GM19395 (cell line): ENCODE results near the gene ACSL1.
"Not testable (repeated sequence)": the region's sequence is repeated elsewhere in the genome, so short reads cannot be mapped to it uniquely, and the experiment has no call there.

ENCODE experiments used
- ATAC-seq: cut with Tn5 transposase; IDR thresholded peaks from one replicate; pipeline ENCODE4 v1.9.1; 2021; ENCODE audit warnings: mild to moderate bottlenecking, moderate library complexity; ENCODE audit not compliant: unreplicated experiment

The ACSL1 gene

DNA sequence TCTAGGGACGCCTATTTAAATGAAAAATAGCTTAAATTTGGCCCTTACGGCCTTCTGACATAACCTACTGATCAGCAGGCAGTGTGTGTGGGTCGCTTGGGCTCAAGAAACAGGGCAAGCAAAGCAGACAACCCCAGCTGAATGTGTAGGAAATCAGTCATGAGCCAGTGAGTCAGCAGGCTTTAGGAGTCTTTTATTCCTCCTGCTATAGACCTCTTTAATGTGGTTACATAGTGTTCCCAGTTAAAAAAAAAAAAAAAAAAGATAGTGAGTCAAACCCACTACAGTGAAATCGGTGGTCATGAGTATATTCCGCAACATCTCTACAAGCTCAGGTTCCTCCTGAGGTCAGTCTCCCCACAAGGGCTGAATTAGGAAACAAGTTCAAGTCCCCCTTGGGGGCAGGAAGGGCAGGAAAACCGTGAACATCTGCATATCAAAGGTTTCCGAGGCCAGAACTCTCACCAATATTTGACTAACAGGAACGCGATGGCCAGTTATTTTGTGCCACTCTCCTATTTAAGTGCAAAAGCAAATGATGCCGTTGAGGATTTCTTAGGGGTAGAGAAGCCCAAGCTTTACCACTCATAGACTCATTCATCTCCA is 32.7 kb downstream of the ACSL1 start:
- no peak for ATAC-seq

DNA sequence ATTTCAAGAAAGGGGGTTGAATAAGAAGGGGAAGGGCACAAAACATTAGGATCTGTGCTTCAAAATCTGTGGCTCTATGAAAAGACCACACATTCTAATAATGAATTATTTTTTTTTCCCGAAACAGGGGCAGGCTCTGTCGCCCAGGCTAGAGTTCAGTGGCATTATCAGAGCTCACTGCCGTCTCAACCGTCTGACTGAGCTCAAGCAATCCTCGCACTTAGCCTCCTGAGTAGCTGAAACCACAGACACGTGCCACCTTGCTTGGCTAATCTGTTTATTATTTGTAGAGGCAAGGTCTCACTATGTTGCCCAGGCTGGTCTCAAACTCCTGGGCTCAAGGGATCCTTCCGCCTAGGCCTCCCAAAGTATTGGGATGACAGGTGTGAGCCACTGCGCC is 33.4 kb downstream of the ACSL1 start:
- no peak for ATAC-seq

GRCh38 chr4:184790826-184791225 is 34.9 kb downstream of the ACSL1 start:
- no peak for ATAC-seq

DNA sequence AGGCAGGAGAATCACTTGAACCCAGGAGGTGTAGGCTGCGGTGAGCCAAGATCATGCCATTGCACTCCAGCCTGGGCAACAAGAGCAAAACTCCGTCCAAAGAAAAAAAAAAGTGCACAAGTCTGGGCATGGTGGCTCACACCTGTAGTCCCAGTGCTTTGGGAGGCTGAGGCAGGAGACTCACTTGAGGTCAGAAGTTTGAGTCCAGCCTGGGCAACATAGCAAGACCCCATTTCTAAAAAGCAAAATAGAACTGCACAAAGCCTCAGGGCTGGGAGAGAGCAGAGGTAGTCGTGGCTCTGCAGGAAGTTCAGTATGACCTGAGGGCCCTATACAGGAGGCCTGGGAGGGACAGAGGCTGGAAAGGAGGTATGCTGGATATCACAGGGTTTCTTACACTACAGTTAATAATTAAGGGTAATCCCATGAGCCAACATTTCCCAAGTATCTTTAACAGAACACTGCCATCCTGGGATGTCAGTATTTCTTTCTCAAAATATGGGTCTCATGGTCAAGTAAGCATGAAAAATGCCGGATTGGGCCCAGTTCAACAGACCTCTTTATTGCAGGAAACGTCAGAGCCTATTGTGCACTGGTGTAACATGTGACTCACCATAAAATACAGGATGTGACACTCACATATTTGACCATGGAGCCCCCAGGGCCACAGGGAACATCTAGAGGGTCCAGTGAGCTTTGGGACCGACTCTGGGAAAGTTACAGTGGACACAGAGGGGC is 37.8 kb downstream of the ACSL1 start:
- no peak for ATAC-seq

- no peak for ATAC-seq
Observed at GRCh38 chr4:184785813-184786212, 40.0 kb downstream of the ACSL1 start.

GRCh38 chr4:184784628-184785257 is 41.0 kb downstream of the ACSL1 start:
- no peak for ATAC-seq

DNA sequence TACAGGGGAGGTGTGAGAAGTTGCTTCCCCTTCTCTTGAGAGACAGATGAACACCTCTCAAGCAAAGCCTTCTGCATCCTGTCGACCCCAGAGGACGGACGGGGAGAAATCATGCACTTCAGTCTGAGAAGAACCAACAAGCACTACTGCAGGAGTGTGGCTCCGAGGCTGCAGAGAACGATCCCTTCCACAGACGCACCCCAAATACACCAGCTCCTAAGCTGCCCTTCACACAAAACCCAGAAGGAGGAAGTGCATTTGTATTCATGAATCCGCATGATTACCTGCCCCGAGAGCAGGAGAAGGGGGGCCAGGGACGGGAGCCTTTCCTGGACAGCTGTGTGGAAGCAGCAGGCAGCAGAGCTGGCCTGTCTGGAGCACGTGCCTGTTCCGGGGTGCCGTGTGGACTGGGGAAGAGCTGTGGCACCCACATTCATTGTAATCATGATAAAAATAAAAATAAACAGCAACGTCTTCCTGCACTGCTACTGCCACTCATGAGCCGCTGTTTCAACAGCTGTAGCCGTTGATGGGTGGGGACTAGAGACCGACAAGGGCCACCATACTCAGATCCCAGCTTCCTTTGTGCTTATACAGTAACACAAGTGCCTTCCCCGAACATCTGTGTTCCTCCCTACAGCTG is 42.9 kb downstream of the ACSL1 start:
- ATAC-seq, result no peak

DNA sequence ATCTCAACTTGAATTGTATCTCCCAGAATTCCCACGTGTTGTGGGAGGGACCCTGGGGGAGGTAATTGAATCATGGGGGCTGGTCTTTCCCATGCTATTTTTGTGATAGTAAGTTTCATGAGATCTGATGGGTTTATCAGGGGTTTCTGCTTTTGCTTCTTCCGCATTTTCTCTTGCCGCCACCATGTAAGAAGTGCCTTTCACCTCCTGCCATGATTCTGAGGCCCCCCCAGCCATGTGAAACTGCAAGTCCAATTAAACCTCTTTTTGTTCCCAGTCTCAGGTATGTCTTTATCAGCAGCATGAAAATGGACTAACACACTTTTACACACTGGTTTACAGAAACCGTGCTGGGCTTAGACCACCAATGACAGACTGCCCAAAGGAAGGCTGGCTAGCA is 46.6 kb downstream of the ACSL1 start:
- ATAC-seq, result not testable (repeated sequence)

DNA sequence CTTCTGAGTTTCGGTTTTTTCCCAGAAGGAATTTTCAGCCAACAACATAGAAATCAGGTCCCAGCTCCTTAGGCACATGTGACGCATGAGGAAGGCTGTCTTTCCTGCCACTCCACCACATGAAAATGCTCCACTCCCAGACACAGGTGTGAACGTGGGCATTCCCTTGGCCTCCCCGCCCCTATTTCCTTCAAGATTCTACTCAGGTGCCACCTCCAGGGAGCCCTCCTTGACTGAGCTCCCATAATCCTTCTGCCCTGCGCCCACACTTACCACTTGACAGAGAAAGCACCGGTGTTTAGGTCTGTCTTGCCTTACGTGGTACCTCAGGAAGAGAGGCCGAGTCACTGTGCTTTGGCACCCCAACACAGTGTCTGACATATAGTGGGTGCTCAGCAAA is 47.4 kb downstream of the ACSL1 start:
- no peak for ATAC-seq

GRCh38 chr4:184776821-184777220 is 48.9 kb downstream of the ACSL1 start:
- no peak for ATAC-seq

GRCh38 chr4:184775854-184776555 is 49.8 kb downstream of the ACSL1 start:
- no peak for ATAC-seq

DNA sequence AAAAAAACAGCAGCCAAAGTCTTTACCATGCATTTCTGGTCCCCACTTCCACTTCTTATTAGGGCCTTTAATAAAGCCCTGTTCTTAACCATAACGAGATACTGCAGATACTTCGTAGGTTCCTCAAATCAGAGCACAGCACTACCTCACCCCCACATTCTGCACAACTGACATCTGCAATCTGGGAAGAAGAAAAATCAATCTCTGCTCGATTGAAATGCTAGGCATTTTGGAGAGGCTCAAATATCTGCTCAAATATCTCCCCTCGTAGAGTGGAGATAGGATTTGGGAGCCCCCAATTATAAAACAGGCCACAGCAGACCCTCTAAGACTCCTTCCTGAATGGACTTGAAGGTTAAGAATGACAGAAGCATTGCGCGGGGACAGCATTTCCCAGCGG is 51.6 kb downstream of the ACSL1 start:
- ATAC-seq, result no peak

DNA sequence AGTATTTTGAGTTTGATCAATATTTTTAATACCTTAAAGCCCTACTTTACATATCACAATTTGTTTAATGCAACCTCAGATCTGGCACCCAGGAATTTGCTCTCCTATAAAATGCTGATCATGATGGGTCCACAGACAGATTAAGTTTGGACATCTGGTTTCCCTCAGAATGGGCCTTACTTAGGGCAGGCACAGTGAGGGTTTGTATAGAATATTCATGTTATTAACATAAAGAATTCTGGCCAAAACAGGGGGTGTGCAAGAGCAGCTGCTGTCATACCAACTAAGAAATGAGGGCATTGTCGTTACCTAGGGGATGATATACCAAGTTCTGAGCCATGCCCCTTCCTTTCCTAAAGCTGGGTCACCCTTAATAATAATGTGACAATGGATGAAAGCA is 54.4 kb downstream of the ACSL1 start:
- ATAC-seq, result no peak

- ATAC-seq, result no peak
Observed at GRCh38 chr4:184769141-184769765, 56.5 kb downstream of the ACSL1 start.

DNA sequence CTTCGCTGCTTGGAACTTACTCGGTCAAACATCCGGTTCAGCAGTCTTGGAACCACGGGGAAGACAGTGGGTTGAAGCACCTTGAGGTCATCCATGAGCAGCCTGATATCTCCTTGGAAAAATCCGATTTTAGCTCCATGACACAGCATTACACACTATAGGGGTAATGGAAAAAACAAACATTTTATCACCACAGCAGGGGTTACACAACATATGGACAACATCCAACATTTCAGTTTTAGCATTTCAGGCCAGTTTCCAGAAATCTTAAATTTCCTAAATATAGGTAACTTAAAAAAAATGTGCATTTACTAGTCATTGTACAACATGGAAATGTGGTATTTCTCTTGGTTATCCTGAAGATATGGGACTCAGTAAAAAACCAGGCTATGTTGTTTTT is 57.5 kb downstream of the ACSL1 start:
- no peak for ATAC-seq

DNA sequence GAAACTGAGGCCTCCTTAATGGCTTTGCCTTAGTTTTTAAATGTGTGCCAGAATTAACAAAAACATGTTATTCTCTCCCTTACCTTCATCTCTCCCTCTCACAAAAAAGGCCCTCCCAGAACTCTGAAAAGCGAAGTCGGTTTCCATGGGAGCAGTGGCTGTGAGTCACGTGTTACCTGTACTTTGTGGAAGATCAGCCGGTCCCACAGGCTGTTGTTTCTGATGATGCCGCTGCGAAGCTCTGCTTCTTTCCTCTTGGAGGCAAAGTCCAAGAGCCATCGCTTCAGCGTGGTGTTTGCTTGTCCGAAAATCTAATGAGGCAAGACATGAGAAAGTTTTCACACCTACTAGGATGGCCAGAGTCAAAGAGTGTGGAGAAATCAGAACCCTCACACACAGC is 59.3 kb downstream of the ACSL1 start:
- ATAC-seq, result no peak

DNA sequence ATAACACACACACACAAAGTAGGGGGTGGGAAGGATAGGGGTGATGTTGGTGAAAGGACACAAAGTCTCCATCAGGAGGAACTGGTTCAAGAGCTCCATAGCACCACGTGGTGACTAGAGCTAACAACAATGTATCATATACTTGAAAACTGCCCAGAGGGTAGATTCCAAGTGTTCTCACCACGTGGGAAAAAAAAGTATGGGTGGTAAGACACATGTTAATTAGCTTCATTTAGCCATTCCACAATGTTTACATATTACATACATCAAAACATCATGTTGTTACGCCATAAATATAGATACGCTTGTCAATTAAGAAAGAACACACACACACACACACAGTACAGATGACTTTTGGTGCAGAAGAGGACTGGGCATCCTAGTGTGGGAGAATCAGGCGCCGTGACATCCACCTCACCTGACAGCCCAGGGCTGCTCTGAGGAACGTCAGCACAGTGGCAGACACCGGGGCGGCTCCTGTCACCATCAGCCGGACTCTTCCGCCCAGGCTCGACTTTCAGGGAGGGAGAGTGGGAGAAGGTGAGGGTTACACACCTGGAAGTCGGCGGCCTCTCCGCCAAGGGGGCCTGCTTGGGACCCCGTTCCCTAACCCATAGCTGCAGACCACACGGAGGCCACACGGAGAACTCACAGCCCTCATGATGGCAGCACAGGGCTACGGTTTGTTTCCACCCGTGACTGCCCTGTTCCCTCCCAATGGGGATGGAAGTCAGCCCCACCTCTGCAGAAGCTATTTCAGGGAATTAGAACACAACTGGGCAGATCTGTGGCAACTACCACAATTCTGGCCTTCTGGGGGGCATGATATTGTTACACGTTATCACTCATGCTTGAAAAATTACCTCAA is 60.1 kb downstream of the ACSL1 start:
- ATAC-seq, result no peak

- ATAC-seq, result no peak
Observed at GRCh38 chr4:184764601-184765000, 61.2 kb downstream of the ACSL1 start.

GRCh38 chr4:184763150-184763780 is 62.5 kb downstream of the ACSL1 start:
- no peak for ATAC-seq
